Lower leg skin (tissue), 3 donors: ENCODE results near the gene VPS29.

Experiments used
- CTCF ChIP-seq, 3 donors: fragments of 450-650 bp; IDR thresholded peaks; one replicate each; pipeline ENCODE4 v1.5.1; 2016; ENCODE audit warnings: antibody characterized with exemption in 3 of 3, mild to moderate bottlenecking in 3 of 3, moderate library complexity in 2 of 3
- POLR2A ChIP-seq, 2 donors: fragments of 450-650 bp; IDR thresholded peaks; one replicate each; pipeline ENCODE4 v1.6.1; 2016 to 2017; ENCODE audit warnings: antibody characterized with exemption in 2 of 2, mild to moderate bottlenecking in 1 of 2, moderate library complexity in 1 of 2

GRCh38 chr12:110475426-110475825 lies 26.5 kb downstream of the VPS29 start:
- TF ChIP-seq CTCF (IDR thresholded peaks at IDR 0.05) = no peak
- TF ChIP-seq POLR2A (IDR thresholded peaks at IDR 0.05) = no peak
